ENCODE results near the gene DPF3.

- TF ChIP-seq, protein P1, sequence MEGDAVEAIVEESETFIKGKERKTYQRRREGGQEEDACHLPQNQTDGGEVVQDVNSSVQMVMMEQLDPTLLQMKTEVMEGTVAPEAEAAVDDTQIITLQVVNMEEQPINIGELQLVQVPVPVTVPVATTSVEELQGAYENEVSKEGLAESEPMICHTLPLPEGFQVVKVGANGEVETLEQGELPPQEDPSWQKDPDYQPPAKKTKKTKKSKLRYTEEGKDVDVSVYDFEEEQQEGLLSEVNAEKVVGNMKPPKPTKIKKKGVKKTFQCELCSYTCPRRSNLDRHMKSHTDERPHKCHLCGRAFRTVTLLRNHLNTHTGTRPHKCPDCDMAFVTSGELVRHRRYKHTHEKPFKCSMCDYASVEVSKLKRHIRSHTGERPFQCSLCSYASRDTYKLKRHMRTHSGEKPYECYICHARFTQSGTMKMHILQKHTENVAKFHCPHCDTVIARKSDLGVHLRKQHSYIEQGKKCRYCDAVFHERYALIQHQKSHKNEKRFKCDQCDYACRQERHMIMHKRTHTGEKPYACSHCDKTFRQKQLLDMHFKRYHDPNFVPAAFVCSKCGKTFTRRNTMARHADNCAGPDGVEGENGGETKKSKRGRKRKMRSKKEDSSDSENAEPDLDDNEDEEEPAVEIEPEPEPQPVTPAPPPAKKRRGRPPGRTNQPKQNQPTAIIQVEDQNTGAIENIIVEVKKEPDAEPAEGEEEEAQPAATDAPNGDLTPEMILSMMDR (IDR thresholded peaks at IDR 0.05): no peak
- TF ChIP-seq POLR2A (IDR thresholded peaks at IDR 0.05) (no peak), POLR2AphosphoS5 (IDR thresholded peaks at IDR 0.05) (no peak), EP300 (IDR thresholded peaks at IDR 0.05) (no peak)
Observed at GRCh38 chr14:72632727-72633126, 261.2 kb downstream of the DPF3 start.

Measured in suprapubic skin (tissue), 4 donors.